Activated CD4-positive, alpha-beta memory T cell treated with anti-CD3 and anti-CD28 coated beads for 36 hours (primary cell): ENCODE results near the gene AKNA. TPM values are rescaled to one million over a fixed set of nuclear protein-coding genes. Genes with fewer than 3 reads are reported as not detected.

Experiments used
- CTCF ChIA-PET: fragments of 350-600 bp; sonication (Branson Sonifier 250); formaldehyde crosslinking; loops from one replicate; lab custom pipeline; 2021; ENCODE audit warnings: antibody characterized with exemption, inconsistent platforms; lab: Charles Lee
- POLR2A ChIA-PET: fragments of 350-600 bp; sonication (Branson Sonifier 250); formaldehyde crosslinking; loops from one replicate; lab custom pipeline; 2021; ENCODE audit warnings: antibody characterized with exemption; lab: Charles Lee
- DNase-seq: peaks from one replicate; pipeline ENCODE4 v3.0.0-alpha.2; 2020
- H3K27ac Mint-ChIP-seq: one replicate; pipeline ENCODE4 v1.8.0; 2021; ENCODE audit warnings: mixed read lengths
- H3K27me3 Mint-ChIP-seq: one replicate; pipeline ENCODE4 v1.8.0; 2021; ENCODE audit warnings: mixed read lengths
- H3K36me3 Mint-ChIP-seq: one replicate; pipeline ENCODE4 v1.8.0; 2021; ENCODE audit warnings: mixed read lengths
- H3K4me1 Mint-ChIP-seq: one replicate; pipeline ENCODE4 v1.8.0; 2021; ENCODE audit warnings: low read depth, mixed read lengths
- H3K4me3 Mint-ChIP-seq: one replicate; pipeline ENCODE4 v1.8.0; 2021; ENCODE audit warnings: mild to moderate bottlenecking, mixed read lengths
- H3K9me3 Mint-ChIP-seq: one replicate; pipeline ENCODE4 v1.8.0; 2021; ENCODE audit warnings: mixed read lengths
- intact Hi-C: fragments of 100-400 bp; cut with micrococcal nuclease; formaldehyde crosslinking; loops from one replicate; pipeline ENCODE4 v1.15.1; 2023
- total RNA-seq, 2 experiments: library from RNA; stranded (reverse); gene quantifications; one replicate each; pipeline ENCODE4 v1.2.3, GENCODE V29; 2021

Gene AKNA
- total RNA-seq, 2 experiments from 2014 or later, result 127 to 130 TPM

DNA sequence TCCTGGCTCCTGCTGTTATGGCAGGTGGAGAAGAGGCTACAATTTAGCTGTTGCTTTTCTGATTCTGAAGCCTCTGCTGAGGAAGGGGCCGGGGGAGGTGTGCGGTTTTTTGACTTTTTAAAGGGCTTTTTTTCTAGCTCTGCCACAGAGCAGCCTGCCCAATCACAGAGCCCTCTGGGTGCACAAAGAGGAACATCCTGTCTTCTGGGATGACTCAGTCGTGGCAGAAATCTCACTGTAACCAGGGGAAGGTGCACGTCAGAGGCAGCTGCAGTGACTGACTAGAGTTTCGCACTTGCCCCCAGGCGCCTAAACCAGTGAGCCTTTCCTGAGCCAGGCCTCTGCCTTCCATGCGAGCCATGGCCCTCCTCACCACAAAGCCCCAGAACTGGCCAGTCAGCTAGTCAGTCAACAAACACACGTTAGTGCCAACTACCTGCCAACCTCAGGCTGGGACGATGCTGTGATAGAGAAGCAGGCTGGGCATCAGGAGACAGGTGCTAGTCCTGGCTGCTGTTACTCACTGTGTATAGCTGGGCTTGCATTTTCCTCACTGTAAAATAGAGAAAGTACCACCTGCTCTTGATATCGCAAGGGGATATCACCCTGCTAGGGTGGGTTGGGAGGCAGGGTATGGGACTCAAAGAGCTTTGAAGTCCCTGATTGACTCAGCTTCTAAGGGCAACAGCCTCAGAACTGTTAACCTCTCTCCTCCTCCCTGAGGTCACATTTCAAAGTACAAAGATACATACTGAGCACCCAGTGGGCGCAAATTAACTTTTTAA lies 2.2 kb downstream of the AKNA start:
- CTCF ChIA-PET, result interaction anchor here (1.0 to 7.5 kb wide), 13 partner anchors 10 to 268 kb away, joined by 3 to 78 read pairs (median 6); no protein-coding TSS in a partner anchor
- Mint-ChIP-seq H3K4me1 (peaks cover 65% of the 10 kb centered on the region), H3K9me3 (no peaks in the 10 kb centered on the region), H3K36me3 (peaks cover 59% of the 10 kb centered on the region), H3K27ac (peak overlapping the region; percentile 94), H3K27me3 (no peaks in the 10 kb centered on the region), H3K4me3 (peak overlapping the region; percentile 99)
- intact Hi-C loops, result loop anchor here (1.0 to 5.0 kb wide), 9 partner anchors 12 to 607 kb away; partner anchors contain the start of gene ATP6V1G1
- POLR2A ChIA-PET, result interaction anchor here (0.7 to 8.9 kb wide), 14 partner anchors 9 to 975 kb away, joined by 3 to 100 read pairs (median 4); partner anchors contain the start of genes ATP6V1G1, C9orf43 and POLE3
- peak; percentile 95 for DNase-seq

- Mint-ChIP-seq H3K27me3 (no peaks in the 10 kb centered on the region), H3K4me3 (peak overlapping the region; percentile 99), H3K36me3 (peaks cover 63% of the 10 kb centered on the region), H3K9me3 (no peaks in the 10 kb centered on the region), H3K27ac (peak overlapping the region; percentile 94), H3K4me1 (peaks cover 62% of the 10 kb centered on the region)
- POLR2A ChIA-PET, result interaction anchor here (0.7 to 8.9 kb wide), 12 partner anchors 8 to 974 kb away, joined by 3 to 100 read pairs (median 7); partner anchors contain the start of genes ATP6V1G1, C9orf43 and POLE3
- CTCF ChIA-PET, result interaction anchor here (1.4 to 7.5 kb wide), 9 partner anchors 11 to 269 kb away, joined by 5 to 78 read pairs (median 8); no protein-coding TSS in a partner anchor
- no peak for DNase-seq
- intact Hi-C loops, result loop anchor here (1.0 to 5.0 kb wide), 8 partner anchors 12 to 607 kb away; partner anchors contain the start of gene ATP6V1G1
Measured at GRCh38 chr9:114384836-114385396, 2.9 kb downstream of the AKNA start.

DNA sequence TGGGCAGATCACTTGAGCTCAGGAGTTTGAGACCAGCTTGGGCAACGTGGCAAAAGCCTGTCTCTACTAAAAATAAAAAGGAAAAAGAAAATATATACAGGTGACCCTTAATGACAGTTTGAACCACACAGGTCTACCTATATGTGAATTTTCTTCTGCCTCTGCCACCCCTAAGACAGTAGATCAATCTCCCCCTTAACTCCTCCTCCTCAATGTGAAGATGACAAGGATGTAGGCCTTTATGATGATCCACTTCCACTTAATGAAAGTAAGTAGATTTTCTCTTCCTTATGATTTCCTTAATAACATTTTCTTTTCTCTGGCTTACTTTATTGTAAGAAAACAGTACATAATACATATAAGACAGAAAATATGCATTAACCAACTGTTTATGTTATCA lies 3.4 kb downstream of the AKNA start:
- Mint-ChIP-seq H3K9me3 (no peaks in the 10 kb centered on the region), H3K36me3 (peaks cover 67% of the 10 kb centered on the region), H3K27me3 (no peaks in the 10 kb centered on the region), H3K4me1 (peaks cover 62% of the 10 kb centered on the region), H3K4me3 (peak overlapping the region; percentile 99), H3K27ac (peak overlapping the region; percentile 94)
- CTCF ChIA-PET, result interaction anchor here (1.3 to 7.5 kb wide), 6 partner anchors 11 to 123 kb away, joined by 6 to 78 read pairs (median 28); no protein-coding TSS in a partner anchor
- POLR2A ChIA-PET, result interaction anchor here (1.5 to 8.9 kb wide), 6 partner anchors 12 to 63 kb away, joined by 4 to 100 read pairs (median 64); no protein-coding TSS in a partner anchor
- DNase-seq, result no peak
- intact Hi-C loops, result no loop called here

GRCh38 chr9:114383521-114384231 lies 4.1 kb downstream of the AKNA start:
- ChIA-PET POLR2A (interaction anchor here (1.1 to 8.9 kb wide), 6 partner anchors 11 to 31 kb away, joined by 3 to 100 read pairs (median 64); no protein-coding TSS in a partner anchor), CTCF (interaction anchor here (1.3 to 7.4 kb wide), 3 partner anchors 11 to 124 kb away, joined by 6 to 78 read pairs (median 53); no protein-coding TSS in a partner anchor)
- peak overlapping the region; percentile 99 for H3K4me3 Mint-ChIP-seq
- peak overlapping the region; percentile 94 for H3K27ac Mint-ChIP-seq
- intact Hi-C loops, result no loop called here
- no peak for DNase-seq
- H3K27me3 Mint-ChIP-seq, result no peaks in the 10 kb centered on the region
- no peaks in the 10 kb centered on the region for H3K9me3 Mint-ChIP-seq
- H3K36me3 Mint-ChIP-seq, result peaks cover 68% of the 10 kb centered on the region
- H3K4me1 Mint-ChIP-seq, result peaks cover 61% of the 10 kb centered on the region

GRCh38 chr9:114382699-114383520 lies 4.9 kb downstream of the AKNA start:
- Mint-ChIP-seq H3K36me3 (peaks cover 73% of the 10 kb centered on the region), H3K27ac (peak overlapping the region; percentile 94), H3K4me1 (peaks cover 69% of the 10 kb centered on the region), H3K9me3 (no peaks in the 10 kb centered on the region), H3K27me3 (no peaks in the 10 kb centered on the region), H3K4me3 (peak overlapping the region; percentile 99)
- POLR2A ChIA-PET, result interaction anchor here (1.1 to 8.9 kb wide), 5 partner anchors 10 to 37 kb away, joined by 3 to 100 read pairs (median 77); no protein-coding TSS in a partner anchor
- CTCF ChIA-PET, result interaction anchor here (0.8 to 7.4 kb wide), 5 partner anchors 10 to 125 kb away, joined by 3 to 78 read pairs (median 6); no protein-coding TSS in a partner anchor
- intact Hi-C loops, result no loop called here
- peak; percentile 88 for DNase-seq

GRCh38 chr9:114378883-114379282 lies 8.9 kb downstream of the AKNA start:
- peaks cover 85% of the 10 kb centered on the region for H3K4me1 Mint-ChIP-seq
- CTCF ChIA-PET, result interaction anchor here (0.7 to 0.9 kb wide), 2 partner anchors 9 to 12 kb away, joined by 3 to 4 read pairs; partner anchors contain the start of gene AKNA
- intact Hi-C loops, result no loop called here
- peaks cover 76% of the 10 kb centered on the region for H3K36me3 Mint-ChIP-seq
- H3K27me3 Mint-ChIP-seq, result no peaks in the 10 kb centered on the region
- H3K4me3 Mint-ChIP-seq, result no peak overlapping the region
- H3K27ac Mint-ChIP-seq, result peak overlapping the region; percentile 67
- POLR2A ChIA-PET, result no interaction called here
- H3K9me3 Mint-ChIP-seq, result no peaks in the 10 kb centered on the region
- DNase-seq, result no peak

- Mint-ChIP-seq H3K36me3 (peaks cover 73% of the 10 kb centered on the region), H3K4me3 (no peak overlapping the region), H3K27ac (peak overlapping the region; percentile 67), H3K4me1 (peaks cover 86% of the 10 kb centered on the region), H3K27me3 (no peaks in the 10 kb centered on the region), H3K9me3 (no peaks in the 10 kb centered on the region)
- intact Hi-C loops, result no loop called here
- POLR2A ChIA-PET, result no interaction called here
- CTCF ChIA-PET, result no interaction called here
- no peak for DNase-seq
Measured at GRCh38 chr9:114378016-114378415, 9.8 kb downstream of the AKNA start.

DNA sequence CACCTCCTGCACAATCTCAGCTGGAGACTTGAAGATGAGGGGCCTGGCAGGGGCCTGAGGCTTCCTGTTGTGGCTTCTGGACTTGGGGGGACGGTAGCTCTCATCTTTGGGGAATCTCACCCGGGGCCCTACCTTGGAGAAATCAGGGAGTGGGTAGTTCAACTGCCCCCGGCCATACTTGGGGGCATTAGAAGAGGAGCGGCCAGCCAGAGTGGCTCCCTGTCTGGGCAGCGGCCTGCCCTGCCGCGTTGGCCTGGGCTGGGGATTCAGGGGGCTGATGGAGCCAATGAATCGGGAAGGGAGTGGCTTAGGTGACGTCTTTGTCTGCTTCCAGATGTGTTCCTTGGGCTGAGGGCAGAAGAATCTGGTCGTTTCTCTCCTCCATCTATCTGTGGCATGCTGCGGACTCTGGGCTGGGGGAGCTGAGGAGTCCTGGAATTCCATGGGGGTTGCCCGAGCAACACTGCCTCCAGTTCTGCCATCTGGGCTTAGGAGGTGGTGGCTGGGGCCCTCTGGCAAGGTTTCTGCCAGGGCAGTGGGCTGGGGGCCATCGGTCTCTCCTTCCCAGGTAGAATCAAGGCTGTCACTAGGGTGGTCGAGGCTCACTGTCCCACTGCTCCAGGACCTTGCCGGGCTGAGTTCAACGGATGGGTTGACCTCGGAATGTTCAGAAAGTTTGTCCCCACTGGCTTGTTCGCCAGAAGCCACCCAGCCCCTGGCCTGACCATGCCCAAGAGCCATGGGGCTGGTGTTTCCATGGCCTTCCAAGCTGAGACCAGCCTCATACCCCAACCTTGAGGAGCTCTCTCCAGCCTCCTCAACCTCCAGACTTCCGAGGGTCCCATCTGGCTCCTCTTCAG lies 11.0 kb downstream of the AKNA start:
- Mint-ChIP-seq H3K4me3 (no peak overlapping the region), H3K27ac (peak overlapping the region; percentile 63), H3K27me3 (no peaks in the 10 kb centered on the region), H3K9me3 (no peaks in the 10 kb centered on the region), H3K36me3 (peaks cover 70% of the 10 kb centered on the region), H3K4me1 (peaks cover 84% of the 10 kb centered on the region)
- CTCF ChIA-PET, result interaction anchor here (1.2 kb wide), 1 partner anchor 28 kb away, joined by 3 read pairs; no protein-coding TSS in a partner anchor
- POLR2A ChIA-PET, result interaction anchor here (0.9 to 1.8 kb wide), 2 partner anchors 8 to 10 kb away, joined by 4 to 9 read pairs; no protein-coding TSS in a partner anchor
- intact Hi-C loops, result no loop called here
- no peak for DNase-seq

DNA sequence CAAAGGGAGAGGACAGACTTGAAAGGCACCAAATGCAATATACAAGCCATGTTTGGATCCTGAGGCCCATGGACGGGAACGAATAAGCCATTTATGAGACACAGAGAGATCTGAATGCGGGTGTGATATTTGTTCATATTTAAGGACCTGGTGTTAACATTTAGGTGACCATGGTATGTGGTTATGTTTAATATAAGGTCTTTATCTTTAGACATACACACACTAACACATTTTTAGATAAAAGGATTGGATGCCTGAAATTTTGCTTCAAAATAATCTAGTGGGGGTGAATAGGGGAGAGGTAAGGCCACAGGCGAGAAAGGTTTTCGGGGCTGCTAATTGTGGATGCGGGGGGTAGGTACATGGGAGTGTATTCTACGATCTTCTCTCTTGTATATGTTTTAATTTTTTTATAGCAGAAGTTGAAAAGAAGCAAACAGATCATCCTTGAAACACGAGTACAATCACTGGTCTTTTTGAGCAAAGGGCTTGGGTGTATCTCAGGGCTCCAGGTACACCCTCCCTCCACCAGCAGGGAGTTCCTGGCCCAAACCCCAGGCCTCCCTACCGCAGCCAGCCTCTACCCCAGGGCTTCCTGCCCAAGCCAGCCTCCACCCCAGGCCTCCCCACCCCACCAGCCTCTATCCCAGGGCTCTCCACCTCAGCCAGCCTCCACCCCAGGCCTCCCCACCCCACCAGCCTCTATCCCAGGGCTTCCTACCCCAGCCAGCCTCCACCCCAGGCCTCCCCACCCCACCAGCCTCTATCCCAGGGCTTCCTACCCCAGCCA lies 12.2 kb downstream of the AKNA start:
- Mint-ChIP-seq H3K4me1 (peaks cover 86% of the 10 kb centered on the region), H3K27me3 (no peaks in the 10 kb centered on the region), H3K27ac (peak overlapping the region; percentile 98), H3K9me3 (no peaks in the 10 kb centered on the region), H3K36me3 (peaks cover 71% of the 10 kb centered on the region), H3K4me3 (no peak overlapping the region)
- ChIA-PET POLR2A (interaction anchor here (0.9 to 6.0 kb wide), 3 partner anchors 10 to 12 kb away, joined by 4 to 100 read pairs (median 9); partner anchors contain the start of gene AKNA), CTCF (interaction anchor here (1.2 to 5.2 kb wide), 2 partner anchors 9 to 27 kb away, joined by 3 to 53 read pairs; partner anchors contain the start of gene AKNA)
- intact Hi-C loops, result no loop called here
- no peak for DNase-seq
